LNCAP (cell line): ENCODE measurements around the gene PGRMC1.

Experiments
- CTCF ChIP-seq: fragments of 450-650 bp; IDR thresholded peaks from 2 replicates; pipeline ENCODE4 v1.5.1; 2017; ENCODE audit warnings: mild to moderate bottlenecking

PGRMC1 gene

GRCh38 chrX:119194621-119195020 is 41.5 kb upstream of the PGRMC1 start:
- peak; percentile 23; the same call in 1 of the 2 replicates for TF ChIP-seq CTCF

- TF ChIP-seq CTCF = no peak
These were observed 34.5 kb upstream of the PGRMC1 start for GRCh38 chrX:119201570-119201969.

- TF ChIP-seq CTCF = no peak
These were observed 29.9 kb upstream of the PGRMC1 start for GRCh38 chrX:119206203-119206602.

- TF ChIP-seq CTCF = no peak
These were observed 27.6 kb upstream of the PGRMC1 start for GRCh38 chrX:119208401-119209057.

- TF ChIP-seq CTCF = no peak
These were observed 24.5 kb upstream of the PGRMC1 start for GRCh38 chrX:119211649-119212014.

- peak; percentile 51; the same call in 1 of the 2 replicates for TF ChIP-seq CTCF
These were observed 17.9 kb upstream of the PGRMC1 start for GRCh38 chrX:119218198-119218597.

GRCh38 chrX:119222932-119223331 is 13.2 kb upstream of the PGRMC1 start:
- TF ChIP-seq CTCF = no peak

GRCh38 chrX:119223783-119224182 is 12.3 kb upstream of the PGRMC1 start:
- no peak for TF ChIP-seq CTCF
